Lung (tissue), 12 donors: Measurements from ENCODE around the gene SFXN1. TPM values are rescaled to one million over a fixed set of nuclear protein-coding genes. Genes with fewer than 3 reads are reported as not detected.

Experiments used
- ATAC-seq: fragments of 200-7000 bp; cut with Tn5 transposase; one replicate; pipeline ENCODE4 v1.9.1; 2020; ENCODE audit warnings: moderate number of reproducible peaks; ENCODE audit not compliant: insufficient read depth, low FRiP score
- DNase-seq, 3 donors: peaks; one replicate each; pipeline ENCODE4 v3.0.0-alpha.2; 2013 to 2017
- H3K27ac ChIP-seq, 2 donors: one replicate each; pipeline ENCODE4 v1.5.1; 2013; ENCODE audit warnings: mild to moderate bottlenecking in 2 of 2, moderate library complexity in 2 of 2, control low read depth in 1 of 2, inconsistent platforms in 1 of 2, low read depth in 1 of 2, low read length in 1 of 2
- H3K27me3 ChIP-seq, 3 donors: one replicate each; pipeline ENCODE4 v1.5.1; 2013; ENCODE audit warnings: low read length in 2 of 3; ENCODE audit not compliant: control insufficient read depth in 3 of 3, insufficient read depth in 3 of 3
- H3K36me3 ChIP-seq, 4 donors: one replicate each; pipeline ENCODE4 v1.5.1; 2013; ENCODE audit warnings: low read length in 4 of 4, mild to moderate bottlenecking in 1 of 4, moderate library complexity in 1 of 4; ENCODE audit not compliant: control insufficient read depth in 4 of 4, insufficient read depth in 4 of 4
- H3K4me1 ChIP-seq, 5 donors: one replicate each; pipeline ENCODE4 v1.5.1; 2013; ENCODE audit warnings: low read length in 5 of 5, mild to moderate bottlenecking in 2 of 5, moderate library complexity in 1 of 5; ENCODE audit not compliant: control insufficient read depth in 5 of 5, insufficient read depth in 5 of 5
- H3K4me3 ChIP-seq: one replicate; pipeline ENCODE4 v1.5.1; 2013; ENCODE audit warnings: mild to moderate bottlenecking, control low read depth, moderate library complexity
- H3K9ac ChIP-seq, 2 donors: one replicate each; pipeline ENCODE4 v1.5.1; 2013; ENCODE audit warnings: low read length in 2 of 2, control low read depth in 1 of 2; ENCODE audit not compliant: insufficient read depth in 1 of 2
- H3K9me3 ChIP-seq, 4 donors: one replicate each; pipeline ENCODE4 v1.5.1; 2013; ENCODE audit warnings: low read length in 3 of 4, mild to moderate bottlenecking in 1 of 4, moderate library complexity in 1 of 4; ENCODE audit not compliant: control insufficient read depth in 4 of 4, insufficient read depth in 3 of 4
- WGBS, 2 donors: extraction: QIAGEN DNeasy Blood & Tissue Kit; methylation state at CpG; one replicate each; pipeline ENCODE4 v1.1.7; 2013; 5-methylcytosine and 5-hydroxymethylcytosine counted together
- polyA plus RNA-seq, 2 donors: library from polyadenylated mRNA; stranded (reverse); fragments of 200-250 nt; gene quantifications; one replicate each; pipeline ENCODE4 v1.2.1, GENCODE V29; 2013
- total RNA-seq, 2 donors: library from RNA; depleted of rRNA in 1 of 2; stranded (reverse); fragments of >200 nt in 1 of 2; gene quantifications; one replicate each; pipeline ENCODE4 v1.2.1, GENCODE V29; 2014 to 2021
- TF ChIP-seq, protein P1 (sequence below): IDR thresholded peaks from 2 replicates; pipeline ENCODE4 v1.5.1; 2012; ENCODE audit warnings: mild to moderate bottlenecking; ENCODE audit errors: control extremely low read depth, extremely low read depth
- donor health status: control.
- donor health status: control.
- donor health status: Bipolar disorder and iron deficiency.
- donor health status: healthy.
- donor health status: DM: yes; HTN: yes; CAD: no.

Gene SFXN1
- total and polyA plus RNA-seq, 4 donors, result 5.7 to 42.2 (median 19.0) TPM

DNA sequence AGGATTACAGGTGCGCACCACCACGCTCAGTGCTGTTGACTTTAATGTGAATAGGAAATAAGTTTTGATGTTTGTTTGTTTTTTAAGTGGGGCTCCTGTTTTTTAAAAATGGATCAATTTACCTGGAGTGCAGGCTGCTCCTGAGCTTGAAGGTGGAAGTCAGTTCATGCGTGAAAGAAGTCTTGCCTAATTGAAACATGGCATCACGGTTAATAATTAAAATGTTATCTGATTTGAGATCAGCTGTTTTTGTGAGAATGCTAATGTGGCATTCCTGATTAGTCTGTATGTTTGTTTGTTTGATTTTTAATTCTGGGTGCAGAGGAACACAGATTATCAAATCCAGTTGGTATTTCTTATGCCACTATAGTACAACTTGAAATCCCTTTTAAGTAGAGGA lies 6.5 kb downstream of the SFXN1 start:
- H3K9ac ChIP-seq, result no peak overlapping the region
- no peak overlapping the region for H3K27ac ChIP-seq
- H3K4me3 ChIP-seq, result no peak overlapping the region
- no peaks in the 10 kb centered on the region for H3K27me3 ChIP-seq
- H3K9me3 ChIP-seq, result no peaks in the 10 kb centered on the region
- peaks cover 0 to 7% (median 3%) of the 10 kb centered on the region in 4 donors for H3K36me3 ChIP-seq
- no peak for ATAC-seq
- DNase-seq, result no peak
- TF ChIP-seq, protein P1, sequence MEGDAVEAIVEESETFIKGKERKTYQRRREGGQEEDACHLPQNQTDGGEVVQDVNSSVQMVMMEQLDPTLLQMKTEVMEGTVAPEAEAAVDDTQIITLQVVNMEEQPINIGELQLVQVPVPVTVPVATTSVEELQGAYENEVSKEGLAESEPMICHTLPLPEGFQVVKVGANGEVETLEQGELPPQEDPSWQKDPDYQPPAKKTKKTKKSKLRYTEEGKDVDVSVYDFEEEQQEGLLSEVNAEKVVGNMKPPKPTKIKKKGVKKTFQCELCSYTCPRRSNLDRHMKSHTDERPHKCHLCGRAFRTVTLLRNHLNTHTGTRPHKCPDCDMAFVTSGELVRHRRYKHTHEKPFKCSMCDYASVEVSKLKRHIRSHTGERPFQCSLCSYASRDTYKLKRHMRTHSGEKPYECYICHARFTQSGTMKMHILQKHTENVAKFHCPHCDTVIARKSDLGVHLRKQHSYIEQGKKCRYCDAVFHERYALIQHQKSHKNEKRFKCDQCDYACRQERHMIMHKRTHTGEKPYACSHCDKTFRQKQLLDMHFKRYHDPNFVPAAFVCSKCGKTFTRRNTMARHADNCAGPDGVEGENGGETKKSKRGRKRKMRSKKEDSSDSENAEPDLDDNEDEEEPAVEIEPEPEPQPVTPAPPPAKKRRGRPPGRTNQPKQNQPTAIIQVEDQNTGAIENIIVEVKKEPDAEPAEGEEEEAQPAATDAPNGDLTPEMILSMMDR, result no peak
- WGBS, 2 donors, result 73 to 96% methylated on average over 4 of the region's 4 CpGs
- peaks cover 0 to 7% (median under 1%) of the 10 kb centered on the region in 5 donors for H3K4me1 ChIP-seq

DNA sequence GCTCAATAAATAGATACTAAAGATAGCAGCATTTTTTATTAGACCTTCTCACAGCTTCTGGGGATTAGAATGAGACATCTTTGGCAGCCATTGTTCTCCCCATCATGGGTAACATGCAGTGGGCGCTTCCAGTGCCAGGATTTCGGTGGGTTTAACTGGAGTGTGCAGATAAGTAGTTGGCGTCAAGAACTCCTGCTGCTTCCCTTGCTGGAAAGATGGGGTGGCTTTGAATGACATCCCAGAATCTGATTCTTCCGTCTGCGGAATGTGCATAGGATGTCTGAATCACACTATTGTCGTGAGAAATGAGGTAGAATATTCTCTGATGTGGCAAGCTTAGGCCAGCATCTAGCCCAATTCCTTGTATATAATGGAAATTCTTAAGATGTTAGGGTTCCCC lies 7.3 kb downstream of the SFXN1 start:
- peaks cover 0 to 5% (median 0%) of the 10 kb centered on the region in 5 donors for H3K4me1 ChIP-seq
- WGBS, 2 donors, result 96 to 97% methylated on average over 6 of the region's 6 CpGs

GRCh38 chr5:175487514-175488222 lies 9.3 kb downstream of the SFXN1 start:
- no peak for DNase-seq
- H3K4me3 ChIP-seq, result no peak overlapping the region
- H3K9ac ChIP-seq, result no peak overlapping the region
- no peak overlapping the region for H3K27ac ChIP-seq
- TF ChIP-seq, protein P1, result no peak
- no peaks in the 10 kb centered on the region for H3K9me3 ChIP-seq
- no peaks in the 10 kb centered on the region for H3K27me3 ChIP-seq
- ATAC-seq, result no peak
- peaks cover 0 to 5% (median 0%) of the 10 kb centered on the region in 5 donors for H3K4me1 ChIP-seq
- H3K36me3 ChIP-seq, result peaks cover 6 to 12% (median 10%) of the 10 kb centered on the region in 4 donors
- WGBS, 2 donors, result 92 to 94% methylated on average over 11 of the region's 11 CpGs

More for the DNA sequence above, 7.3 kb downstream of the SFXN1 start:
- H3K9ac ChIP-seq, result no peak overlapping the region
- H3K9me3 ChIP-seq, result no peaks in the 10 kb centered on the region
- peaks cover 0 to 7% (median 3%) of the 10 kb centered on the region in 4 donors for H3K36me3 ChIP-seq
- no peaks in the 10 kb centered on the region for H3K27me3 ChIP-seq
- DNase-seq, result no peak
- H3K27ac ChIP-seq, result no peak overlapping the region
- H3K4me3 ChIP-seq, result no peak overlapping the region
- TF ChIP-seq, protein P1, result no peak
- no peak for ATAC-seq
